Stimulated activated memory B cell treated with anti-CD40 and anti-IgM and Interleukin-4, amounts not matched to agents 10 μg/mL and 1 μg/mL and 100 μg/mL, for 72 hours (primary cell): ENCODE results near the gene MICU2.

Experiments
- ATAC-seq: fragments of 150-1000 bp; cut with Tn5 transposase; 2 replicates; pipeline ENCODE4 v1.10.0; 2021
- H3K27ac Mint-ChIP-seq: one replicate; pipeline ENCODE4 v1.8.0; 2022; ENCODE audit warnings: mild to moderate bottlenecking, mixed read lengths
- H3K27me3 Mint-ChIP-seq: one replicate; pipeline ENCODE4 v1.8.0; 2022; ENCODE audit warnings: mixed read lengths
- H3K36me3 Mint-ChIP-seq: one replicate; pipeline ENCODE4 v1.8.0; 2022; ENCODE audit warnings: mixed read lengths
- H3K4me1 Mint-ChIP-seq: one replicate; pipeline ENCODE4 v1.8.0; 2022; ENCODE audit warnings: mixed read lengths
- H3K4me3 Mint-ChIP-seq: one replicate; pipeline ENCODE4 v1.8.0; 2022; ENCODE audit warnings: mild to moderate bottlenecking, moderate library complexity, mixed read lengths
- H3K9me3 Mint-ChIP-seq: one replicate; pipeline ENCODE4 v1.8.0; 2022; ENCODE audit warnings: mixed read lengths

Gene MICU2

GRCh38 chr13:21458813-21459701 is 144.9 kb downstream of the MICU2 start, which contains the start of gene ZDHHC20:
ZDHHC20 (minus strand) TSS chr13:21459303; CDS start chr13:21459171, 132 bp downstream.
- Mint-ChIP-seq H3K9me3 (no peaks in the 10 kb centered on the region), H3K4me1 (peaks cover 32% of the 10 kb centered on the region), H3K27ac (peak within 1 kb of the TSS; percentile 94), H3K27me3 (no peaks in the 10 kb centered on the region), H3K4me3 (peak within 1 kb of the TSS; percentile 86), H3K36me3 (peaks cover 6% of the 10 kb centered on the region)
- peak; percentile 96 for ATAC-seq

- Mint-ChIP-seq H3K9me3 (no peaks in the 10 kb centered on the region), H3K27ac (peak overlapping the region; percentile 94), H3K4me3 (peak overlapping the region; percentile 86), H3K27me3 (no peaks in the 10 kb centered on the region), H3K4me1 (peaks cover 32% of the 10 kb centered on the region), H3K36me3 (peaks cover 6% of the 10 kb centered on the region)
- ATAC-seq = peak; percentile 31
These were observed 145.5 kb downstream of the MICU2 start for GRCh38 chr13:21458451-21458812.

- H3K4me1 Mint-ChIP-seq = peaks cover 52% of the 10 kb centered on the region
- no peaks in the 10 kb centered on the region for H3K9me3 Mint-ChIP-seq
- peaks cover 17% of the 10 kb centered on the region for H3K36me3 Mint-ChIP-seq
- no peak overlapping the region for H3K27ac Mint-ChIP-seq
- H3K27me3 Mint-ChIP-seq = no peaks in the 10 kb centered on the region
- no peak overlapping the region for H3K4me3 Mint-ChIP-seq
- no peak for ATAC-seq
These were observed 150.4 kb downstream of the MICU2 start for GRCh38 chr13:21453387-21454081.

- Mint-ChIP-seq H3K4me1 (peaks cover 47% of the 10 kb centered on the region), H3K9me3 (no peaks in the 10 kb centered on the region), H3K27ac (no peak overlapping the region), H3K36me3 (peaks cover 25% of the 10 kb centered on the region), H3K27me3 (no peaks in the 10 kb centered on the region), H3K4me3 (no peak overlapping the region)
- ATAC-seq = no peak
These were observed 153.0 kb downstream of the MICU2 start for GRCh38 chr13:21450936-21451335.

GRCh38 chr13:21446656-21447055 is 157.3 kb downstream of the MICU2 start:
- ATAC-seq = no peak
- H3K36me3 Mint-ChIP-seq = peaks cover 23% of the 10 kb centered on the region
- no peaks in the 10 kb centered on the region for H3K9me3 Mint-ChIP-seq
- H3K27ac Mint-ChIP-seq = no peak overlapping the region
- H3K4me3 Mint-ChIP-seq = no peak overlapping the region
- no peaks in the 10 kb centered on the region for H3K27me3 Mint-ChIP-seq
- H3K4me1 Mint-ChIP-seq = peaks cover 56% of the 10 kb centered on the region

GRCh38 chr13:21445759-21446158 is 158.2 kb downstream of the MICU2 start:
- H3K4me1 Mint-ChIP-seq = peaks cover 64% of the 10 kb centered on the region
- H3K4me3 Mint-ChIP-seq = no peak overlapping the region
- peak overlapping the region; percentile 31 for H3K27ac Mint-ChIP-seq
- no peaks in the 10 kb centered on the region for H3K9me3 Mint-ChIP-seq
- peaks cover 24% of the 10 kb centered on the region for H3K36me3 Mint-ChIP-seq
- ATAC-seq = no peak
- no peaks in the 10 kb centered on the region for H3K27me3 Mint-ChIP-seq

GRCh38 chr13:21443171-21443570 is 160.8 kb downstream of the MICU2 start:
- Mint-ChIP-seq H3K36me3 (peaks cover 24% of the 10 kb centered on the region), H3K4me1 (peaks cover 59% of the 10 kb centered on the region), H3K4me3 (no peak overlapping the region), H3K9me3 (peaks cover 2% of the 10 kb centered on the region), H3K27ac (peak overlapping the region; percentile 6), H3K27me3 (no peaks in the 10 kb centered on the region)
- ATAC-seq = no peak
